ENCODE data around the gene RPL7A. TPM values are rescaled to one million over a fixed set of nuclear protein-coding genes. Genes with fewer than 3 reads are reported as not detected.
"Not testable (repeated sequence)": the region's sequence is repeated elsewhere in the genome, so short reads cannot be mapped to it uniquely, and the experiment has no call there.

Gene RPL7A
- total RNA-seq, 2 donors from 2014 or later, result 889 to 895 TPM

DNA sequence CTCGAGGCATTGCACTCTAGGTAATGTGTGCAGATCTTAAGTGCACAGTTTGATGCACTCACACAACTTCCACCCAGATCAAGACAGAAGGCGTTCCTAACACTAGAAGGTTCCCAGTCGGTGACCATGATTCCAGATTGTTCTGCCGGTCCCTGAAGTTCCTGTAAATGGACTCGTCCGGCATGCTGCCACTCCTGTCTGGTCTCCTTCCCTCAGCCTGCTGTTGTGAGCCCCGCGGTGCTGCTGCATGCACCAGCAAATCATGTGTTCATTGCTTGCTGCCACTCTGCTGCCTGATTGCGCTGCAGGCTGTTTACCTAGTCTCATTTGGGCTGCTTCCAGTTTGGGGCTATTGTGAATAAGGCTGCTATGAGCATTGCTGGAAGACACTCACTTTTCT lies 39.7 kb downstream of the RPL7A start:
- ATAC-seq (ENCODE audit: insufficient number of reproducible peaks, low FRiP score, low read depth), result no peak
- no peaks in the 10 kb centered on the region for H3K4me1 ChIP-seq (ENCODE audit: control insufficient read depth in 1 of 2, low read depth in 2 of 2)
- no peaks in the 10 kb centered on the region for H3K9me3 ChIP-seq
- no peaks in the 10 kb centered on the region for H3K27me3 ChIP-seq (replicated peaks; ENCODE audit: insufficient read depth)
- H3K4me3 ChIP-seq, result no peak overlapping the region
- H3K27ac ChIP-seq, result no peak overlapping the region
- no peaks in the 10 kb centered on the region for H3K36me3 ChIP-seq
- DNase-seq (ENCODE audit: low spot score), result no peak
- TF ChIP-seq, protein P1, sequence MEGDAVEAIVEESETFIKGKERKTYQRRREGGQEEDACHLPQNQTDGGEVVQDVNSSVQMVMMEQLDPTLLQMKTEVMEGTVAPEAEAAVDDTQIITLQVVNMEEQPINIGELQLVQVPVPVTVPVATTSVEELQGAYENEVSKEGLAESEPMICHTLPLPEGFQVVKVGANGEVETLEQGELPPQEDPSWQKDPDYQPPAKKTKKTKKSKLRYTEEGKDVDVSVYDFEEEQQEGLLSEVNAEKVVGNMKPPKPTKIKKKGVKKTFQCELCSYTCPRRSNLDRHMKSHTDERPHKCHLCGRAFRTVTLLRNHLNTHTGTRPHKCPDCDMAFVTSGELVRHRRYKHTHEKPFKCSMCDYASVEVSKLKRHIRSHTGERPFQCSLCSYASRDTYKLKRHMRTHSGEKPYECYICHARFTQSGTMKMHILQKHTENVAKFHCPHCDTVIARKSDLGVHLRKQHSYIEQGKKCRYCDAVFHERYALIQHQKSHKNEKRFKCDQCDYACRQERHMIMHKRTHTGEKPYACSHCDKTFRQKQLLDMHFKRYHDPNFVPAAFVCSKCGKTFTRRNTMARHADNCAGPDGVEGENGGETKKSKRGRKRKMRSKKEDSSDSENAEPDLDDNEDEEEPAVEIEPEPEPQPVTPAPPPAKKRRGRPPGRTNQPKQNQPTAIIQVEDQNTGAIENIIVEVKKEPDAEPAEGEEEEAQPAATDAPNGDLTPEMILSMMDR (IDR thresholded peaks at IDR 0.05), result no peak

DNA sequence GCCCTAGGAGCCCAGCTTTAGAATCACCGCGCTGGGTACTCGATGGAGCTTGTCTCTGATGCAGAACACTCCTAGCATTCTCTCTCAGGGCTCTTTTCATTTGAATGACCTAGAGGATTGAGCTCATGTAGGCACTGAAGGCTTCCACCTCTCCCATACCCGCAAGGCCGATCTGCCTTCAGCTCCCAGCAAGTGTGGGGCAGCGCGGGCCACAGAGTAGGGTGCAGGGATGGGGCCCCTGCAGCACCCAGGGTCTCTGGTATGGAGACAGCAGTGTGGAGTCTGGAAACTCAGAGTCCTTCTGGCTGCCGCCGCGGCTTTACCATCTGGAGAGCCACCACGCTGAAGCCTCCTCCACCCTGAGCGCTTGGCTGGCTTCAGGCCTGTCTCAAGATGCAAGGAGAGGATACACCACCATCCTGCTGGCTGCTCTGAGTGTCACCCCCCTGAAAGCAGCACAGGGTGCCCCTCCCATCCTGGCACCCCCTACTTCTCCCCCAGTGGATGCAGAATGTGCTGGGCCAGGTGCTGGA lies 41.1 kb downstream of the RPL7A start:
- Histone ChIP-seq H3K27me3 (replicated peaks; ENCODE audit: insufficient read depth) (no peaks in the 10 kb centered on the region), H3K9me3 (no peaks in the 10 kb centered on the region), H3K4me3 (no peak overlapping the region), H3K4me1 (ENCODE audit: control insufficient read depth in 1 of 2, low read depth in 2 of 2) (no peaks in the 10 kb centered on the region), H3K36me3 (no peaks in the 10 kb centered on the region), H3K27ac (no peak overlapping the region)
- TF ChIP-seq, protein P1 (IDR thresholded peaks at IDR 0.05), result no peak
- ATAC-seq (ENCODE audit: insufficient number of reproducible peaks, low FRiP score, low read depth), result no peak
- DNase-seq (ENCODE audit: low spot score), result no peak

DNA sequence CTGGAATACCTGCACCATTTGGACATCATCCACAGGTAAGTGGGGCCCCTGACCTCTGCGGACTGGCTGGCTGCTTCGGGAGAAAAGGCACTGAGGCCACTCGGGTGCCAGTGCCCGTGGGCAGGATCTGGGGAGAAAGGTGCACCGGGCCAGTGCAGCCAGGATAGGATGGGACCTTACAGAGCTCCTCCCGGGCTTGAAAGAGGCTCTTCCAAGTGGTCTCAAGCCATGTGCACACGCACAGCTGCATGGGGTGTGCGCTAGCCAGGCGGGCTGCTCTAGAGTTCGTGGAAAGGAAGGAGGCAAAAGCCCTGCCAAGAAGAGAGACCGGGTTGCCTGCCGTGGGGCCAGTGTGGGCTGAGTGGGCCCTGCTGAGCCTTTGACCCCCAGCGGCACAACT lies 41.5 kb downstream of the RPL7A start:
- no peak for ATAC-seq (ENCODE audit: insufficient number of reproducible peaks, low FRiP score, low read depth)
- H3K9me3 ChIP-seq, result no peaks in the 10 kb centered on the region
- no peak overlapping the region for H3K27ac ChIP-seq
- no peak overlapping the region for H3K4me3 ChIP-seq
- no peak for DNase-seq (ENCODE audit: low spot score)
- H3K36me3 ChIP-seq, result no peaks in the 10 kb centered on the region
- TF ChIP-seq, protein P1 (IDR thresholded peaks at IDR 0.05), result no peak
- H3K27me3 ChIP-seq (replicated peaks; ENCODE audit: insufficient read depth), result no peaks in the 10 kb centered on the region
- no peaks in the 10 kb centered on the region for H3K4me1 ChIP-seq (ENCODE audit: control insufficient read depth in 1 of 2, low read depth in 2 of 2)

GRCh38 chr9:133390713-133391112 lies 42.7 kb downstream of the RPL7A start:
- Histone ChIP-seq H3K9me3 (no peaks in the 10 kb centered on the region), H3K27me3 (replicated peaks; ENCODE audit: insufficient read depth) (no peaks in the 10 kb centered on the region), H3K36me3 (no peaks in the 10 kb centered on the region), H3K4me3 (no peak overlapping the region), H3K27ac (no peak overlapping the region), H3K4me1 (ENCODE audit: control insufficient read depth in 1 of 2, low read depth in 2 of 2) (no peaks in the 10 kb centered on the region)
- DNase-seq (ENCODE audit: low spot score), result no peak
- no peak for ATAC-seq (ENCODE audit: insufficient number of reproducible peaks, low FRiP score, low read depth)
- TF ChIP-seq, protein P1 (IDR thresholded peaks at IDR 0.05), result no peak

- not testable (repeated sequence) for H3K4me1 ChIP-seq (ENCODE audit: control insufficient read depth in 1 of 2, low read depth in 2 of 2); H3K36me3 ChIP-seq; H3K27me3 ChIP-seq (replicated peaks; ENCODE audit: insufficient read depth); H3K27ac ChIP-seq; H3K4me3 ChIP-seq; DNase-seq (ENCODE audit: low spot score); H3K9me3 ChIP-seq; ATAC-seq (ENCODE audit: insufficient number of reproducible peaks, low FRiP score, low read depth)
Observed at GRCh38 chr9:133391449-133391848, 43.4 kb downstream of the RPL7A start.

GRCh38 chr9:133392308-133392707 lies 44.3 kb downstream of the RPL7A start:
- H3K36me3 ChIP-seq; H3K27me3 ChIP-seq (replicated peaks; ENCODE audit: insufficient read depth); H3K4me1 ChIP-seq (ENCODE audit: control insufficient read depth in 1 of 2, low read depth in 2 of 2); H3K9me3 ChIP-seq; ATAC-seq (ENCODE audit: insufficient number of reproducible peaks, low FRiP score, low read depth); H3K4me3 ChIP-seq; DNase-seq (ENCODE audit: low spot score); H3K27ac ChIP-seq: not testable (repeated sequence)

Data from thoracic aorta (tissue), 2 donors.